GM12878 (cell line): ENCODE results near the gene DPF3. TPM values are rescaled to one million over a fixed set of nuclear protein-coding genes. Genes with fewer than 3 reads are reported as not detected.

Source experiments
- ATAC-seq: fragments of 200-7000 bp; cut with Tn5 transposase; 3 replicates; pipeline ENCODE4 v1.9.1; 2020; ENCODE audit warnings: mild to moderate bottlenecking, moderate library complexity
- BruUV-seq: library from RNA; stranded (reverse); fragments of 400-500 nt; replicated peaks from 2 replicates; lab custom pipeline; 2021; lab: Mats Ljungman, UMichigan
- CTCF ChIA-PET: fragments of 300-600 bp; sonication (Branson Sonifier 250); formaldehyde crosslinking; extraction: SDS; loops from one replicate; lab custom pipeline; 2021; ENCODE audit warnings: inconsistent platforms; lab: Yijun Ruan, JAX
- POLR2A ChIA-PET: fragments of 350-600 bp; formaldehyde crosslinking; extraction: SDS; loops from one replicate; lab custom pipeline; 2021; ENCODE audit warnings: inconsistent platforms; lab: Charles Lee
- RAD21 ChIA-PET: fragments of 300-600 bp; sonication (Branson Sonifier 250); formaldehyde crosslinking; loops from one replicate; lab custom pipeline; 2023; ENCODE audit warnings: antibody characterized with exemption; ENCODE audit not compliant: unreplicated experiment; lab: Charles Lee
- SMC1A ChIA-PET: fragments of 300-600 bp; sonication (Branson Sonifier 250); formaldehyde crosslinking; loops from one replicate; lab custom pipeline; 2023; ENCODE audit not compliant: unreplicated experiment, uncharacterized antibody; lab: Charles Lee
- DNase-seq: peaks from one replicate; pipeline ENCODE4 v3.0.0-alpha.2; 2011; ENCODE audit warnings: low read depth, low spot score
- FAIRE-seq: peaks from 3 replicates; lab custom pipeline; 2011; peaks lifted over from hg19 to GRCh38; lab: Jason Lieb, UNC
- H2AFZ ChIP-seq: 2 replicates; pipeline ENCODE4 v1.6.0; 2011; ENCODE audit warnings: low read depth, low read length, control low read depth; ENCODE audit not compliant: control insufficient read depth
- H3K27ac ChIP-seq: 2 replicates; pipeline ENCODE4 v1.5.1; 2011; ENCODE audit warnings: control low read depth; ENCODE audit not compliant: control insufficient read depth, insufficient read depth
- H3K27me3 ChIP-seq, 2 experiments: replicated peaks in 1 of 2; 2 replicates each; pipeline versions ENCODE4 v1.6.0 to v1.6.1; 2011; ENCODE audit warnings: low read length in 1 of 2; ENCODE audit not compliant: control insufficient read depth in 2 of 2, insufficient read depth in 2 of 2
- H3K36me3 ChIP-seq, 2 experiments: 2 replicates each; pipeline ENCODE4 v1.5.1; 2011; ENCODE audit warnings: low read length in 1 of 2; ENCODE audit not compliant: control insufficient read depth in 2 of 2, insufficient read depth in 2 of 2
- H3K4me1 ChIP-seq: 2 replicates; pipeline ENCODE4 v1.6.1; 2011; ENCODE audit warnings: mild to moderate bottlenecking, low read length, moderate library complexity, mixed read lengths; ENCODE audit not compliant: control insufficient read depth, insufficient read depth
- H3K4me2 ChIP-seq: 2 replicates; pipeline ENCODE4 v1.6.0; 2011; ENCODE audit warnings: control low read depth; ENCODE audit not compliant: control insufficient read depth, insufficient read depth
- H3K4me3 ChIP-seq: fragments of 200-600 bp; sonication (generic); 2 replicates; pipeline ENCODE4 v1.5.1; 2016
- H3K79me2 ChIP-seq: 2 replicates; pipeline ENCODE4 v1.6.0; 2011; ENCODE audit warnings: low read length; ENCODE audit not compliant: control insufficient read depth, insufficient read depth
- H3K9ac ChIP-seq: 2 replicates; pipeline ENCODE4 v1.8.0; 2011; ENCODE audit warnings: low read length, control low read depth, mixed read lengths; ENCODE audit not compliant: control insufficient read depth, insufficient read depth
- H3K9me3 ChIP-seq: replicated peaks from 3 replicates; pipeline ENCODE4 v1.5.1; 2011; ENCODE audit warnings: mild to moderate bottlenecking, low read length; ENCODE audit not compliant: control insufficient read depth, insufficient read depth
- H4K20me1 ChIP-seq: 2 replicates; pipeline ENCODE4 v1.6.0; 2011; ENCODE audit not compliant: control insufficient read depth, insufficient read depth
- EZH2 ChIP-seq: IDR thresholded peaks from 2 replicates; pipeline ENCODE4 v1.6.1; 2012; ENCODE audit warnings: low read depth, mild to moderate bottlenecking, control low read depth, inconsistent platforms, low read length, borderline replicate concordance; ENCODE audit not compliant: control insufficient read depth
- FOXM1 ChIP-seq: IDR thresholded peaks from 2 replicates; pipeline ENCODE4 v1.6.1; 2012; ENCODE audit warnings: low read depth, mild to moderate bottlenecking, inconsistent platforms, low read length, moderate library complexity
- MTA2 ChIP-seq: fragments of 450-650 bp; IDR thresholded peaks from 2 replicates; pipeline ENCODE4 v1.6.1; 2016; ENCODE audit warnings: low read depth, mild to moderate bottlenecking, moderate library complexity
- MXI1 ChIP-seq: fragments of 150-350 bp; IDR thresholded peaks from 2 replicates; pipeline ENCODE4 v1.6.1; 2011; ENCODE audit warnings: low read depth, mild to moderate bottlenecking, inconsistent platforms, low read length, improper control_type of control experiment
- MYC ChIP-seq: IDR thresholded peaks from 2 replicates; pipeline ENCODE4 v1.6.1; 2011; ENCODE audit warnings: mild to moderate bottlenecking, low read length, moderate library complexity, inconsistent platforms; ENCODE audit not compliant: insufficient read depth, insufficient replicate concordance, insufficient read length, severe bottlenecking
- RAD51 ChIP-seq: fragments of 450-650 bp; IDR thresholded peaks from 2 replicates; pipeline ENCODE4 v1.6.1; 2016; ENCODE audit warnings: moderate library complexity, mild to moderate bottlenecking, inconsistent platforms
- SMARCA5 ChIP-seq: fragments of 450-650 bp; IDR thresholded peaks from 2 replicates; pipeline ENCODE4 v1.6.1; 2017; ENCODE audit warnings: mild to moderate bottlenecking
- TCF3 ChIP-seq: IDR thresholded peaks from 2 replicates; pipeline ENCODE4 v1.6.1; 2012; ENCODE audit warnings: low read depth, mild to moderate bottlenecking, low read length, borderline replicate concordance; ENCODE audit not compliant: insufficient read depth
- in situ Hi-C: fragments of 300-500 bp; cut with MboI; formaldehyde crosslinking; loops from 9 replicates; pipeline ENCODE4 v1.14.3; 2018; ENCODE audit warnings: mixed read lengths
- intact Hi-C: fragments of 100-400 bp; cut with micrococcal nuclease; formaldehyde crosslinking; loops from one replicate; pipeline ENCODE4 v1.14.2; 2022; ENCODE audit not compliant: unreplicated experiment
- polyA plus RNA-seq, 11 experiments: library from polyadenylated mRNA; depleted of rRNA in 4 of 11; unstranded in 6 of 11; stranded (reverse) in 5 of 11; fragments of >200 nt; fragmentation: Nextera tagmentation in 4 of 11; fragmentation: Illumina TruSeq in 1 of 11; extraction: Ambion mirVana in 4 of 11; extraction: Trizol in 1 of 11; gene quantifications; 1 replicate in 1 of 11; 2 replicates in 10 of 11; pipeline versions ENCODE4 v1.2.1 to v1.2.3, GENCODE V29; 2011 to 2016; ENCODE audit warnings: inconsistent platforms in 2 of 11, missing spikeins in 2 of 11, low read depth in 1 of 11
- total RNA-seq, 4 experiments: library from RNA; depleted of rRNA in 3 of 4; stranded (reverse); fragments of >200 nt in 3 of 4; fragmentation: Illumina TruSeq in 1 of 4; extraction: Trizol in 1 of 4; gene quantifications; 2 replicates each; pipeline versions ENCODE4 v1.2.1 to v1.2.3, GENCODE V29; 2013 to 2021
- TF ChIP-seq, protein P1 (sequence below): fragments of 450-650 bp; IDR thresholded peaks from 2 replicates; pipeline ENCODE4 v1.6.1; 2017; ENCODE audit warnings: mild to moderate bottlenecking, moderate library complexity
- TF ChIP-seq, protein P2 (sequence below): fragments of 450-650 bp; IDR thresholded peaks from 2 replicates; pipeline ENCODE4 v1.6.1; 2017; ENCODE audit warnings: mild to moderate bottlenecking
- TF ChIP-seq, protein P3 (sequence below), 3 experiments: IDR thresholded peaks in 2 of 3; conservative IDR thresholded peaks in 1 of 3; 2 replicates each; pipeline ENCODE4 v1.5.1; 2011; ENCODE audit warnings: low read depth in 3 of 3, low read length in 3 of 3, mild to moderate bottlenecking in 3 of 3, control low read depth in 2 of 3, moderate library complexity in 2 of 3, inconsistent platforms in 1 of 3, mixed read lengths in 1 of 3; ENCODE audit not compliant: control insufficient read depth in 2 of 3, insufficient read depth in 1 of 3; ENCODE audit errors: extremely low read depth in 1 of 3
- TF ChIP-seq, protein P4 (sequence below): fragments of 450-650 bp; formaldehyde crosslinking; IDR thresholded peaks from 2 replicates; pipeline ENCODE4 v1.4.0; 2020; ENCODE audit warnings: mild to moderate bottlenecking, moderate library complexity

Gene DPF3
- total and polyA plus RNA-seq, 10 of the 15 experiments (the other 5 are each of a cell fraction or from before 2014, with no cell fraction given): 0.69 to 8.0 (median 2.2) TPM

DNA sequence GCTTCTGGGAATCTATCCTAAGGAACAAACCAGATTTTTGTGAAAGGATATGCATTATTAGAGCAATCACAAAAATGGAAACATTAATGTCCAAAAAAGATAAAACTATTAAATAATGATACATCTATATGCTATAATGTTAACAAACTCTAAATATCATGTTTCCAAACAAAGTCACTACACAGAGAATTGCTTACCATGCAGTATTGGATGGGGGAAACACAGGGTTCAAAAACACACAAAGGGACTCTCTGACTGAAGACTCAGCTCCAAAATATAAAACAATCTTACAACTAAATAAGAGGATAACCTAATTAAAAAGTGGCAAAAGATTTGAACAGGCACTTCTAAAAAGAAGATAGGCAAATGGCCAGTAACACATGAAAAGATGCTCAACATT is 304.2 kb downstream of the DPF3 start:
- ChIA-PET RAD21 (interaction anchor here (1.8 kb wide), 1 partner anchor 8 kb away, joined by 7 read pairs; no protein-coding TSS in a partner anchor), CTCF (no interaction called here), POLR2A (no interaction called here), SMC1A (interaction anchor here (1.4 kb wide), 1 partner anchor 72 kb away, joined by 3 read pairs; no protein-coding TSS in a partner anchor)
- H3K27me3 ChIP-seq: no peaks in the 10 kb centered on the region
- H3K27ac ChIP-seq: no peak overlapping the region
- in situ Hi-C loops: no loop called here
- intact Hi-C loops: no loop called here
- no peak overlapping the region for H3K9ac ChIP-seq
- no peaks in the 10 kb centered on the region for H3K79me2 ChIP-seq
- no peaks in the 10 kb centered on the region for H3K36me3 ChIP-seq
- peaks cover 4% of the 10 kb centered on the region; the same call in 2 of the 3 replicates for H3K9me3 ChIP-seq
- H3K4me2 ChIP-seq: no peak overlapping the region
- FAIRE-seq (no peak), ATAC-seq (no peak), DNase-seq (no peak)
- BruUV-seq: no TSS peak
- H3K4me3 ChIP-seq: no peak overlapping the region
- no peaks in the 10 kb centered on the region for H4K20me1 ChIP-seq
- no peak overlapping the region for H2AFZ ChIP-seq
- H3K4me1 ChIP-seq: peaks cover 16% of the 10 kb centered on the region
- TF ChIP-seq, protein P1, sequence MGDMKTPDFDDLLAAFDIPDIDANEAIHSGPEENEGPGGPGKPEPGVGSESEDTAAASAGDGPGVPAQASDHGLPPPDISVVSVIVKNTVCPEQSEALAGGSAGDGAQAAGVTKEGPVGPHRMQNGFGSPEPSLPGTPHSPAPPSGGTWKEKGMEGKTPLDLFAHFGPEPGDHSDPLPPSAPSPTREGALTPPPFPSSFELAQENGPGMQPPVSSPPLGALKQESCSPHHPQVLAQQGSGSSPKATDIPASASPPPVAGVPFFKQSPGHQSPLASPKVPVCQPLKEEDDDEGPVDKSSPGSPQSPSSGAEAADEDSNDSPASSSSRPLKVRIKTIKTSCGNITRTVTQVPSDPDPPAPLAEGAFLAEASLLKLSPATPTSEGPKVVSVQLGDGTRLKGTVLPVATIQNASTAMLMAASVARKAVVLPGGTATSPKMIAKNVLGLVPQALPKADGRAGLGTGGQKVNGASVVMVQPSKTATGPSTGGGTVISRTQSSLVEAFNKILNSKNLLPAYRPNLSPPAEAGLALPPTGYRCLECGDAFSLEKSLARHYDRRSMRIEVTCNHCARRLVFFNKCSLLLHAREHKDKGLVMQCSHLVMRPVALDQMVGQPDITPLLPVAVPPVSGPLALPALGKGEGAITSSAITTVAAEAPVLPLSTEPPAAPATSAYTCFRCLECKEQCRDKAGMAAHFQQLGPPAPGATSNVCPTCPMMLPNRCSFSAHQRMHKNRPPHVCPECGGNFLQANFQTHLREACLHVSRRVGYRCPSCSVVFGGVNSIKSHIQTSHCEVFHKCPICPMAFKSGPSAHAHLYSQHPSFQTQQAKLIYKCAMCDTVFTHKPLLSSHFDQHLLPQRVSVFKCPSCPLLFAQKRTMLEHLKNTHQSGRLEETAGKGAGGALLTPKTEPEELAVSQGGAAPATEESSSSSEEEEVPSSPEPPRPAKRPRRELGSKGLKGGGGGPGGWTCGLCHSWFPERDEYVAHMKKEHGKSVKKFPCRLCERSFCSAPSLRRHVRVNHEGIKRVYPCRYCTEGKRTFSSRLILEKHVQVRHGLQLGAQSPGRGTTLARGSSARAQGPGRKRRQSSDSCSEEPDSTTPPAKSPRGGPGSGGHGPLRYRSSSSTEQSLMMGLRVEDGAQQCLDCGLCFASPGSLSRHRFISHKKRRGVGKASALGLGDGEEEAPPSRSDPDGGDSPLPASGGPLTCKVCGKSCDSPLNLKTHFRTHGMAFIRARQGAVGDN: no peak
- TF ChIP-seq EZH2: no peak
- TF ChIP-seq, protein P2, sequence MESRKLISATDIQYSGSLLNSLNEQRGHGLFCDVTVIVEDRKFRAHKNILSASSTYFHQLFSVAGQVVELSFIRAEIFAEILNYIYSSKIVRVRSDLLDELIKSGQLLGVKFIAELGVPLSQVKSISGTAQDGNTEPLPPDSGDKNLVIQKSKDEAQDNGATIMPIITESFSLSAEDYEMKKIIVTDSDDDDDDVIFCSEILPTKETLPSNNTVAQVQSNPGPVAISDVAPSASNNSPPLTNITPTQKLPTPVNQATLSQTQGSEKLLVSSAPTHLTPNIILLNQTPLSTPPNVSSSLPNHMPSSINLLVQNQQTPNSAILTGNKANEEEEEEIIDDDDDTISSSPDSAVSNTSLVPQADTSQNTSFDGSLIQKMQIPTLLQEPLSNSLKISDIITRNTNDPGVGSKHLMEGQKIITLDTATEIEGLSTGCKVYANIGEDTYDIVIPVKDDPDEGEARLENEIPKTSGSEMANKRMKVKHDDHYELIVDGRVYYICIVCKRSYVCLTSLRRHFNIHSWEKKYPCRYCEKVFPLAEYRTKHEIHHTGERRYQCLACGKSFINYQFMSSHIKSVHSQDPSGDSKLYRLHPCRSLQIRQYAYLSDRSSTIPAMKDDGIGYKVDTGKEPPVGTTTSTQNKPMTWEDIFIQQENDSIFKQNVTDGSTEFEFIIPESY: no peak
- TF ChIP-seq MTA2: no peak
- TF ChIP-seq MXI1: no peak
- TF ChIP-seq, protein P3, sequence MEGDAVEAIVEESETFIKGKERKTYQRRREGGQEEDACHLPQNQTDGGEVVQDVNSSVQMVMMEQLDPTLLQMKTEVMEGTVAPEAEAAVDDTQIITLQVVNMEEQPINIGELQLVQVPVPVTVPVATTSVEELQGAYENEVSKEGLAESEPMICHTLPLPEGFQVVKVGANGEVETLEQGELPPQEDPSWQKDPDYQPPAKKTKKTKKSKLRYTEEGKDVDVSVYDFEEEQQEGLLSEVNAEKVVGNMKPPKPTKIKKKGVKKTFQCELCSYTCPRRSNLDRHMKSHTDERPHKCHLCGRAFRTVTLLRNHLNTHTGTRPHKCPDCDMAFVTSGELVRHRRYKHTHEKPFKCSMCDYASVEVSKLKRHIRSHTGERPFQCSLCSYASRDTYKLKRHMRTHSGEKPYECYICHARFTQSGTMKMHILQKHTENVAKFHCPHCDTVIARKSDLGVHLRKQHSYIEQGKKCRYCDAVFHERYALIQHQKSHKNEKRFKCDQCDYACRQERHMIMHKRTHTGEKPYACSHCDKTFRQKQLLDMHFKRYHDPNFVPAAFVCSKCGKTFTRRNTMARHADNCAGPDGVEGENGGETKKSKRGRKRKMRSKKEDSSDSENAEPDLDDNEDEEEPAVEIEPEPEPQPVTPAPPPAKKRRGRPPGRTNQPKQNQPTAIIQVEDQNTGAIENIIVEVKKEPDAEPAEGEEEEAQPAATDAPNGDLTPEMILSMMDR (IDR thresholded peaks at IDR 0.05 in 2 of 3, conservative IDR thresholded peaks at IDR 0.05 in 1 of 3; ENCODE audit: control insufficient read depth in 2 of 3, extremely low read depth in 1 of 3, insufficient read depth in 1 of 3, low read depth in 3 of 3, low read length in 3 of 3): no peak
- TF ChIP-seq TCF3: no peak
- TF ChIP-seq, protein P4, sequence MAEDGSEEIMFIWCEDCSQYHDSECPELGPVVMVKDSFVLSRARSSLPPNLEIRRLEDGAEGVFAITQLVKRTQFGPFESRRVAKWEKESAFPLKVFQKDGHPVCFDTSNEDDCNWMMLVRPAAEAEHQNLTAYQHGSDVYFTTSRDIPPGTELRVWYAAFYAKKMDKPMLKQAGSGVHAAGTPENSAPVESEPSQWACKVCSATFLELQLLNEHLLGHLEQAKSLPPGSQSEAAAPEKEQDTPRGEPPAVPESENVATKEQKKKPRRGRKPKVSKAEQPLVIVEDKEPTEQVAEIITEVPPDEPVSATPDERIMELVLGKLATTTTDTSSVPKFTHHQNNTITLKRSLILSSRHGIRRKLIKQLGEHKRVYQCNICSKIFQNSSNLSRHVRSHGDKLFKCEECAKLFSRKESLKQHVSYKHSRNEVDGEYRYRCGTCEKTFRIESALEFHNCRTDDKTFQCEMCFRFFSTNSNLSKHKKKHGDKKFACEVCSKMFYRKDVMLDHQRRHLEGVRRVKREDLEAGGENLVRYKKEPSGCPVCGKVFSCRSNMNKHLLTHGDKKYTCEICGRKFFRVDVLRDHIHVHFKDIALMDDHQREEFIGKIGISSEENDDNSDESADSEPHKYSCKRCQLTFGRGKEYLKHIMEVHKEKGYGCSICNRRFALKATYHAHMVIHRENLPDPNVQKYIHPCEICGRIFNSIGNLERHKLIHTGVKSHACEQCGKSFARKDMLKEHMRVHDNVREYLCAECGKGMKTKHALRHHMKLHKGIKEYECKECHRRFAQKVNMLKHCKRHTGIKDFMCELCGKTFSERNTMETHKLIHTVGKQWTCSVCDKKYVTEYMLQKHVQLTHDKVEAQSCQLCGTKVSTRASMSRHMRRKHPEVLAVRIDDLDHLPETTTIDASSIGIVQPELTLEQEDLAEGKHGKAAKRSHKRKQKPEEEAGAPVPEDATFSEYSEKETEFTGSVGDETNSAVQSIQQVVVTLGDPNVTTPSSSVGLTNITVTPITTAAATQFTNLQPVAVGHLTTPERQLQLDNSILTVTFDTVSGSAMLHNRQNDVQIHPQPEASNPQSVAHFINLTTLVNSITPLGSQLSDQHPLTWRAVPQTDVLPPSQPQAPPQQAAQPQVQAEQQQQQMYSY (CRISPR knock-in tag): no peak
- TF ChIP-seq MYC: no peak
- TF ChIP-seq RAD51: no peak
- TF ChIP-seq FOXM1: no peak
- no peak for TF ChIP-seq SMARCA5
